Nephron progenitor cell (in vitro differentiated cells): ENCODE results near the gene SPPL3.

ENCODE experiments used
- DNase-seq: peaks from one replicate; pipeline ENCODE4 v3.0.0; 2021
- H3K27ac Mint-ChIP-seq: 2 replicates; pipeline ENCODE4 v1.8.0; 2021; ENCODE audit warnings: mild to moderate bottlenecking, moderate library complexity, mixed read lengths
- H3K27me3 Mint-ChIP-seq: 2 replicates; pipeline ENCODE4 v1.8.0; 2021; ENCODE audit warnings: mild to moderate bottlenecking, low read depth, mixed read lengths; ENCODE audit not compliant: poor library complexity
- H3K36me3 Mint-ChIP-seq: 2 replicates; pipeline ENCODE4 v1.8.0; 2021; ENCODE audit warnings: low read depth, mixed read lengths
- H3K4me1 Mint-ChIP-seq: 2 replicates; pipeline ENCODE4 v1.8.0; 2021; ENCODE audit warnings: mixed read lengths
- H3K4me3 Mint-ChIP-seq: 2 replicates; pipeline ENCODE4 v1.8.0; 2021; ENCODE audit warnings: mild to moderate bottlenecking, moderate library complexity, mixed read lengths
- H3K9me3 Mint-ChIP-seq: 2 replicates; pipeline ENCODE4 v1.8.0; 2021; ENCODE audit warnings: mild to moderate bottlenecking, moderate library complexity, mixed read lengths
- TF ChIP-seq, protein P1 (sequence below): fragments of 200-600 bp; sonication (generic); IDR thresholded peaks from 2 replicates; pipeline ENCODE4 v1.5.0; 2021; ENCODE audit warnings: antibody characterized with exemption

SPPL3 gene

GRCh38 chr12:120759591-120760348, 144.4 kb downstream of the SPPL3 start:
- peaks cover 13% of the 10 kb centered on the region for H3K9me3 Mint-ChIP-seq
- H3K27ac Mint-ChIP-seq, result peak overlapping the region; percentile 97
- no peaks in the 10 kb centered on the region for H3K27me3 Mint-ChIP-seq
- H3K4me3 Mint-ChIP-seq, result peak overlapping the region; percentile 13
- peaks cover 46% of the 10 kb centered on the region for H3K4me1 Mint-ChIP-seq
- DNase-seq, result no peak
- H3K36me3 Mint-ChIP-seq, result peaks cover 41% of the 10 kb centered on the region
- TF ChIP-seq, protein P1, sequence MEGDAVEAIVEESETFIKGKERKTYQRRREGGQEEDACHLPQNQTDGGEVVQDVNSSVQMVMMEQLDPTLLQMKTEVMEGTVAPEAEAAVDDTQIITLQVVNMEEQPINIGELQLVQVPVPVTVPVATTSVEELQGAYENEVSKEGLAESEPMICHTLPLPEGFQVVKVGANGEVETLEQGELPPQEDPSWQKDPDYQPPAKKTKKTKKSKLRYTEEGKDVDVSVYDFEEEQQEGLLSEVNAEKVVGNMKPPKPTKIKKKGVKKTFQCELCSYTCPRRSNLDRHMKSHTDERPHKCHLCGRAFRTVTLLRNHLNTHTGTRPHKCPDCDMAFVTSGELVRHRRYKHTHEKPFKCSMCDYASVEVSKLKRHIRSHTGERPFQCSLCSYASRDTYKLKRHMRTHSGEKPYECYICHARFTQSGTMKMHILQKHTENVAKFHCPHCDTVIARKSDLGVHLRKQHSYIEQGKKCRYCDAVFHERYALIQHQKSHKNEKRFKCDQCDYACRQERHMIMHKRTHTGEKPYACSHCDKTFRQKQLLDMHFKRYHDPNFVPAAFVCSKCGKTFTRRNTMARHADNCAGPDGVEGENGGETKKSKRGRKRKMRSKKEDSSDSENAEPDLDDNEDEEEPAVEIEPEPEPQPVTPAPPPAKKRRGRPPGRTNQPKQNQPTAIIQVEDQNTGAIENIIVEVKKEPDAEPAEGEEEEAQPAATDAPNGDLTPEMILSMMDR, result no peak

GRCh38 chr12:120758798-120759590, 145.2 kb downstream of the SPPL3 start:
- Mint-ChIP-seq H3K4me3 (no peak overlapping the region), H3K36me3 (peaks cover 33% of the 10 kb centered on the region), H3K27ac (no peak overlapping the region), H3K9me3 (peaks cover 17% of the 10 kb centered on the region), H3K27me3 (no peaks in the 10 kb centered on the region), H3K4me1 (peaks cover 46% of the 10 kb centered on the region)
- TF ChIP-seq, protein P1, result no peak
- no peak for DNase-seq

DNA sequence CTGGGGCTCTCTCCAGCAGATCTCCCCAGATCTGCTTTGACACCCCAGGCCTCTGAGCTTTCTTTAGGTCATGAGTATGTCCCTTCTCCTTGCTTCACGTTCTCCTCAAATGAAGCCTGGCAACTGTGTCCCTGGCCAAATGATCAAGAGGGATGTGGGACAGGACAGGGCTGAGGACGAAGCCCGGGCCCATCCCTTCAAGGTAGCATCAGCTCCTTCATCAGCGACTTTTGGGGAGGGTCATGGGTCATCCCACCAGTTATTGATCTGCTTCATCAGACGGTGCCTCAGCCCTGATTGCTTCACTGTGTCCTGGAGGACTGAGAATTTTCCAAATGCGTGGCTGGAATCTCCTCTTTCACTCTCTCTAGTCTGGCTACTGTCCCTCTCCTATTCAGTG, 146.2 kb downstream of the SPPL3 start:
- no peaks in the 10 kb centered on the region for H3K27me3 Mint-ChIP-seq
- TF ChIP-seq, protein P1, result no peak
- peaks cover 43% of the 10 kb centered on the region for H3K4me1 Mint-ChIP-seq
- no peak overlapping the region for H3K4me3 Mint-ChIP-seq
- H3K9me3 Mint-ChIP-seq, result peaks cover 21% of the 10 kb centered on the region
- peaks cover 30% of the 10 kb centered on the region for H3K36me3 Mint-ChIP-seq
- no peak for DNase-seq
- H3K27ac Mint-ChIP-seq, result no peak overlapping the region

DNA sequence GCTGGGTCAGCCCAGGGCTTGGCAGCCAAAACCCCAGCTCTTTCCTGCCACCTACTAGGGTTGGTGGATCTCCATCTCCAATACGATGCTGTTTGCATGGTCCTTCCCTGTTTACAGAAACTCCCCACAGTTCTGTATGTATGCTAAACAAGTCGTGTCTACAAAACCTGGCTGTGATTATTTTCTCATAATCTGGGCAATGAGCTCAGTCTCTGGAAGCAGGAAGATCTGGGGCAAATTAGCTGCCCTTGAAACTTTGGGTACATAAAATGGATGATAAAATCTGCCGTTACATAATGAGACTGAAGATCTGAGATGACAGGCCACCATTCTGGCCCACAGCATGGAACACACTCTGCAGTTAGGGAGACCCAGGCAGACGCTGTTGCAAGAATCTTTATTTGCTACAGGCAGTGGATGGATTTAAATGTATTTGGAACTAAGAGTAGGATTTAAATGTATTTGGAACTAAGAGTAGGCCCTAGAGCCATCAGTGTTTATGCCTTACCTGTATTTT, 146.9 kb downstream of the SPPL3 start:
- peaks cover under 1% of the 10 kb centered on the region for H3K27me3 Mint-ChIP-seq

GRCh38 chr12:120755269-120755668, 148.9 kb downstream of the SPPL3 start:
- no peak overlapping the region for H3K4me3 Mint-ChIP-seq
- TF ChIP-seq, protein P1, result no peak
- peaks cover 22% of the 10 kb centered on the region for H3K4me1 Mint-ChIP-seq

More for the DNA sequence above, 146.9 kb downstream of the SPPL3 start:
- DNase-seq, result no peak
- Mint-ChIP-seq H3K4me3 (no peak overlapping the region), H3K9me3 (peaks cover 21% of the 10 kb centered on the region), H3K27ac (no peak overlapping the region), H3K4me1 (peaks cover 39% of the 10 kb centered on the region), H3K36me3 (peaks cover 30% of the 10 kb centered on the region)
- TF ChIP-seq, protein P1, result no peak

More at GRCh38 chr12:120755269-120755668, 148.9 kb downstream of the SPPL3 start:
- Mint-ChIP-seq H3K27me3 (peaks cover 8% of the 10 kb centered on the region), H3K36me3 (peaks cover 18% of the 10 kb centered on the region), H3K9me3 (peaks cover 21% of the 10 kb centered on the region), H3K27ac (no peak overlapping the region)
- no peak for DNase-seq
